T-helper 1 cell treated with Interleukin-12 subunit alpha and Interleukin-12 subunit beta and Interleukin-4 antibody, amounts not matched to agents 30 ng/mL and 1 ng/mL, for 36 hours (primary cell): ENCODE measurements around the gene RCBTB2. TPM values are rescaled to one million over a fixed set of nuclear protein-coding genes. Genes with fewer than 3 reads are reported as not detected.
"Not testable (repeated sequence)": the region's sequence is repeated elsewhere in the genome, so short reads cannot be mapped to it uniquely, and the experiment has no call there.

Experiments
- intact Hi-C: fragments of 100-400 bp; cut with micrococcal nuclease; formaldehyde crosslinking; loops from one replicate; pipeline ENCODE4 v1.15.1; 2024
- total RNA-seq: library from RNA; stranded (reverse); gene quantifications from 2 replicates; pipeline ENCODE4 v1.2.3, GENCODE V29; 2022

The RCBTB2 gene
- total RNA-seq, 1 donor from 2014 or later, result 7.6 TPM

DNA sequence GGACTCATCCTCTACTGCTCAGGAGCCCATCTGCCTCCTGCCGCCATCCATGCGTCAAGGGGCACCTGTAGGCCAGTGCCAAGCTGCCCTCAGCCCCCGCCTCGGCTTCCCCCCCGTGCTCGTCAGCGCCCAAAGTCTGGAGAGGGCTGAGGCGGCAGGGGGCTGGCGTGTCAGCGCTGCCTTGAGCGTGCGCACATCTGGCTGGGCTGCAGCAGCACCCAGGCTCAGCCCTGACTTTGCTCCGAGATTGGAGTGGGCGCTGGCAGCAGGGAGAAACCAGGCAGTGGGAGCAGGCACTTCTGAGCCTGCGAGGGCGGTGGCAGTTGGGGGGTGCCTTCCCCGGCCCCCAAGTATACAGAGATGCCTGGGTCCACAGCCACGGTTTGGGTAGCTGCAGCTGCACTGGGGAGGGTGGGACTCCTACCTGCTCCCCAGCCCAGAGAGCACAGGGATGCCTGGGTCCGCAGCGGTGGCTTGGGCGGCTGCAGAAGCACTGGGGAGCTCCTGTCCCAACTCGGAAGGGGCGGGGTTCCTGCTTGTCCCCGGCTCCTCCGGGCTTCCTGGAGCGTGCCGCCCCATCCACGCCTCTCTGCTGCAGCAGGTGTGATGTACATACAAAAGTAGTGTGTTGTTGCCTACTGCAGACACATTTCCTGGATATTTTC, 75.2 kb downstream of the RCBTB2 start:
- intact Hi-C loops, result no loop called here

DNA sequence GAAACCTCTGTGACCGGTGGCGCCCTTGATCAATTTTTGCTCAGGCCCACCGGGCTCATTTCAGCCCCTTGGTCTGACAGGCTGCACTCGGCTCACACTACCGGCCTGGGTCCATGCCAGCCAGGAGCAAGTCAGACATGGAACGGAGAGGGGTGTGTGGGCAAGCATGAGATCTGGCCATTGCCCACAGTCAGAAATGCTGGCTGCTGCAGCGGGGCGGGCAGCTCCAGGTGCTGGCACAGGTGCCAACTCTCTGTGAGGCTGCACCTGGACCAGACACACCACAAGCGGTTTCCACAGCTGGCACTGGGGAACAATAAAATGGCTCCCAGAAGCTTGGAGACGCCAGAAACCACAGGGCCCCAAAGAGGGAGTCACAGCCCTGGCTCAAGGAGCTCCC, 76.3 kb downstream of the RCBTB2 start:
- intact Hi-C loops, result no loop called here

DNA sequence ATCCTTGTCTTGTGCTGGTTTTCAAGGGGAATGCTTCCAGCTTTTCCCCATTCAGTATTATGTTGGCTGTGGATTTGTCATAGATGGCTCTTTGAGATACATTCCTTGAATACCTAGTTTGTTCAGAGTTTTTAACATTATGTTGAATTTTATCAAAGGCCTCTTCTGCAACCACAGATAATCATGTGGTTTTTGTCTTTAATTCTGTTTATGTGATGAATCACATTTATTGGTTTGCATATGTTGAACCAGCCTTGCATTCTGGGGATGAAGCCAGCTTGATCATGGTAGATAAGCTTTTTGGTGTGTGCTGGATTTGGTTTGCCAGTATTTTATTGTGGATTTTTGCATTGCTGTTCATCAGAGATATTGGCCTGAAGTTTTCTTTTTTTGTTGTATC, 81.7 kb downstream of the RCBTB2 start:
- intact Hi-C loops, result not testable (repeated sequence)

DNA sequence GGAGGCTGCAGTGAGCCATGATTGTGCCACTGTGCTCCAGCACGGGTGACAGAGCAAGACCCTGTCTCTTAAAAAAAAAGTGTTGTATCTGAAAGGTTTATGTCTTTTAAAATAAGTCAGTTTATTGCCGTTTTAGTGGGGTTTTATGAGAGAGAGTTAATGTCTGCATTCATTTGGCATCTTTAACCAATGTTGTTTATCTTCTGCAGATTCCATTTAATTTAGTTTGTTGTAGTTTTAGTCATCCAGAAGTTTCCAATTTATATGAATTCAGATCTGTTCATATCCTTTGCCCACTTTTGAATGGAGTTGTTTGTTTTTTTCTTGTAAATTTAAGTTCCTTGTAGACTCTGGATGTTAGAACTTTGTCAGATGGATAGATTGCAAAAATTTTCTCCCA, 83.2 kb downstream of the RCBTB2 start:
- intact Hi-C loops, result loop anchor here (2.0 kb wide), 2 partner anchors 15 to 37 kb away; partner anchors contain the start of gene LPAR6

DNA sequence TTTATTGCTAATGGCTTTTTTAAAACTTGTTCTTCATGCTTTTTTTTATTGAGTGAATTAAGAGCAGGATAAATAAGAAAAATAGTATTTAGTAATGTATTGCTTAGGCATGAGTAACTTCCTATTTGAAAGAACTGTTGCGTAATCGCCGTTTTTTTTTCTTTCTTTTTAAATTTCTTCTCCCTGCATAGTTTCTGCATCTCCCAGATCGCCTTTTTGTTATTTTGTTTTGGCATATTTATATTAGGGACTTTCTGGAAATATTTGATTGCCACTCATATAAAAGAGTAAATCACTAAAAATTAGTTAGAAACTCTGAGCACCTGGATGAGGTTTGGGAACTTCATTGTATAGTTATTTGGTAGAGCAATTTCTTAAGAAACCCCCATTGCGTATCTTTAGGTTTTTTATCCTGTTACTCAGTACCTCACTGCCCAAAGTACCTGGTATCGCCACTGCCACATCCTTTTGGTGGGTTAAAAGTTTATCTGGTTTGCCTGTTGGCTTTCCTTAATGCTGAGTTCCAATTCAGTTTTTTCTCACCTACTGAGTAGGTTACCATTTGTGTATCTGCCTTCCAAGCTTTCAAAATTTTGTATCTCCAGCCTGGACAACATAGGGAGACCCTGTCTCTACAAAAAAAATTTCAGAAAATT, 83.8 kb downstream of the RCBTB2 start:
- intact Hi-C loops, result loop anchor here (2.0 kb wide), 2 partner anchors 14 to 36 kb away; partner anchors contain the start of gene LPAR6

DNA sequence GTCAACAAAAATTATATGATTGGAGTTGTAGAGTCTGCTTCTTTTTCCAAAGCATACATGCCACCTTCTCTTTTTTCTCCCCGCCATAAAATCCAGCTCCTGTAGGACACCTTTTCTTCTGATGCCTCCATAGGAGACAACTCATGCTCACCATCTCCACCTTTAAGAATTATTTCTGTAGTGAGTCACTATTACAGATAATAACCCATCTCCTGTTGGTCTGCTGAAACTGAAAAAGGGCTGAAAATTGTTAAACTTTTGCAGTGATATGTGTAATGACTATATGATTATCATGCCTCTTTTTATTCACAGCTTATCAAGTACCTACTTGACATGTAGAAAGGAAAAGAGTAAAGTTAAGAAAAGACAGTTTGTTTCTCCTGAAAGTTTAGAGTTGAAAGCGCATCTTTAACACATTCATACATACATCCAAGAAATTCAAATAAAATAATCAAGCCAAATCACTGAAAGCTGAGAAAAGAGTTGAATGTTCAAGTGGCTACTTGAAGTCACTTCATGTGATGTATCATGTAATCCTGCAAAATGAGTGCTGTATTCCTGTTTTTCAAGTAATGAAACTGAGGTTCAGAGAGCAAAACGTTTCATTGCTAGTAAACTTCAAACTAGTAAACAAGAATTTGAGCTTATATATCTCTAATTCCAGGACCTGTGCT, 84.5 kb downstream of the RCBTB2 start:
- intact Hi-C loops, result loop anchor here (2.0 kb wide), 2 partner anchors 14 to 36 kb away; partner anchors contain the start of gene LPAR6

DNA sequence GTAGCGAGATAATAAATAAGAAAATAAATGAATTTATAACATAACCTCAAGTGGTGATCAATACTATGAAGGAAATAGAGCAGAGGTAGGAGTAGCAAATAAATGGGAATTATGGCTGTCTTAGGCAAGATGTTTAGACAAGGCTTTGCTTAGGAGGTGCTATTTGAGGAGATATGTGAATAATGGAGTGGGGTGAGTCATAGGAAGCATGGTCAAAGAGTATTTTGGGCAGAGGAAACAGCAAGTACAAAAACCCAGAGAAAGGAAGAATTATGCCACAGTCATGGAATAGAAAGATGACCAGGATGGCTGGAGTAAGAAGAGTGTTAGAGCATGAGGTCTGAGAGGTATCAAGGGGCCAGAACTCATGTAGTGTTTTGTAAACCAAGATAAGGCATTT, 86.4 kb downstream of the RCBTB2 start:
- intact Hi-C loops, result loop anchor here (2.0 kb wide), 1 partner anchor 46 kb away; no protein-coding TSS in a partner anchor

DNA sequence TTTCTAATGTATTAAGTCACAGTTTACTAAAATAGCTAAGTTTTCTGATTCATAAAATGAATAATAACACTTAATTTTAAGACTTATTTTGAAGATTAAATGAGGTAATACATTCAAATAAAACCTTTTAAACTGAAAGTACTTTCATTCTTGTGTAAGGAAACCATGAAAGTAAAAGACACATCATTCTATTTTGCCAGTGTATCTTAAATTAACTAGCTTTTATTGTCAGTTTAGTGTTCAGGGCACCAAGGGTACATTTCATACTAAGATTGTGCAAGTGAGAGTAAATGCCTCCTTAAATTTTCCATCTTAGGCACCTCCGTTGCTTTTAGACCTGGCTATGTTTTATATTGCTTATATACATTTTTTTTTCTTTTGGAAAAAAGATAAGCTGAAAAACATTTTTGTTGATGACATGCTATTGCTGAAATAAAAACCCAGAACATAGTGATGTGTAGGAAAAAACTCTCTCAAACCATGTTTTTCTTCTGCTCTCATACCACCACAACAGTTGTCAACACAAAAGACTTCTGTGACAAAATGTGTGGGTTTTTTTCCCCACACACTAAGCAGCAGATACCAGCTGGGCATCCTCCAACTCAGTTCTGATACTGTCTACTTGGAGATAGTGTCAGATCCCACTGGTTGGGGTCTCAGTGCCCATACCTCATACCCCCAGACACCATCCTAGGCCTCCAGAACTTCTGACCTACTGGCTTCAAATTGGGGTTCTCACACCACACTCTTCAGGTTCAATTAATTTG, 89.3 kb downstream of the RCBTB2 start:
- intact Hi-C loops, result loop anchor here (1.0 kb wide), 1 partner anchor 62 kb away; no protein-coding TSS in a partner anchor

Other genes with a start within 250 kb of the RCBTB2 start
- 33.0 and 33.1 TPM in 2 replicates for gene RB1, start 229.3 kb downstream of the RCBTB2 start, total RNA-seq
- 20.3 and 21.9 TPM in 2 replicates for gene LPAR6, start 120.0 kb downstream of the RCBTB2 start, total RNA-seq
- gene CYSLTR2, start 120.8 kb upstream of the RCBTB2 start, total RNA-seq, result 1.3 and 1.8 TPM in 2 replicates